CD8-positive, alpha-beta memory T cell (primary cell): ENCODE data around the gene RASD2. TPM values are rescaled to one million over a fixed set of nuclear protein-coding genes. Genes with fewer than 3 reads are reported as not detected.
"Not testable (repeated sequence)": the region's sequence is repeated elsewhere in the genome, so short reads cannot be mapped to it uniquely, and the experiment has no call there.

Experiments
- CTCF ChIA-PET: fragments of 350-600 bp; sonication (Branson Sonifier 250); formaldehyde crosslinking; loops from one replicate; lab custom pipeline; 2021; ENCODE audit warnings: antibody characterized with exemption; lab: Charles Lee
- POLR2A ChIA-PET: fragments of 350-600 bp; sonication (Branson Sonifier 250); formaldehyde crosslinking; loops from one replicate; lab custom pipeline; 2021; ENCODE audit warnings: antibody characterized with exemption; lab: Charles Lee
- DNase-seq, 5 donors: peaks; one replicate each; pipeline versions ENCODE4 v3.0.0 to v3.0.0-alpha.2; 2020 to 2022; ENCODE audit warnings: mixed read lengths in 1 of 5
- H3K27ac ChIP-seq: one replicate; pipeline ENCODE4 v1.7.0; 2013; ENCODE audit warnings: low read depth, mild to moderate bottlenecking, low read length, moderate library complexity
- H3K27me3 ChIP-seq: 2 replicates; pipeline ENCODE4 v1.7.0; 2013; ENCODE audit warnings: low read length, mild to moderate bottlenecking; ENCODE audit not compliant: insufficient read depth, poor library complexity, severe bottlenecking
- H3K36me3 ChIP-seq: 2 replicates; pipeline ENCODE4 v1.7.0; 2013; ENCODE audit warnings: mild to moderate bottlenecking, low read length, moderate library complexity; ENCODE audit not compliant: insufficient read depth
- H3K4me1 ChIP-seq: 2 replicates; pipeline ENCODE4 v1.7.0; 2013; ENCODE audit warnings: mild to moderate bottlenecking, low read length, moderate library complexity; ENCODE audit not compliant: insufficient read depth
- H3K4me3 ChIP-seq: 2 replicates; pipeline ENCODE4 v1.7.0; 2013; ENCODE audit warnings: mild to moderate bottlenecking, low read length
- H3K9me3 ChIP-seq: 2 replicates; pipeline ENCODE4 v1.7.0; 2013; ENCODE audit warnings: mild to moderate bottlenecking, low read length
- H3K27ac Mint-ChIP-seq, 8 donors: one replicate each; pipeline ENCODE4 v1.8.0; 2020 to 2021; ENCODE audit warnings: mixed read lengths in 8 of 8, mild to moderate bottlenecking in 6 of 8, inconsistent platforms in 3 of 8, moderate library complexity in 3 of 8
- H3K27me3 Mint-ChIP-seq, 2 donors: one replicate each; pipeline ENCODE4 v1.8.0; 2020 to 2021; ENCODE audit warnings: mixed read lengths in 2 of 2, mild to moderate bottlenecking in 1 of 2, moderate library complexity in 1 of 2
- H3K36me3 Mint-ChIP-seq, 3 donors: one replicate each; pipeline ENCODE4 v1.8.0; 2020 to 2021; ENCODE audit warnings: mixed read lengths in 3 of 3, inconsistent platforms in 1 of 3, mild to moderate bottlenecking in 1 of 3
- H3K4me1 Mint-ChIP-seq, 3 donors: one replicate each; pipeline ENCODE4 v1.8.0; 2020 to 2021; ENCODE audit warnings: mixed read lengths in 3 of 3, inconsistent platforms in 1 of 3, mild to moderate bottlenecking in 1 of 3
- H3K4me3 Mint-ChIP-seq, 7 donors: one replicate each; pipeline ENCODE4 v1.8.0; 2020 to 2021; ENCODE audit warnings: mixed read lengths in 7 of 7, mild to moderate bottlenecking in 6 of 7, moderate library complexity in 4 of 7, inconsistent platforms in 2 of 7
- H3K9me3 Mint-ChIP-seq, 5 donors: one replicate each; pipeline ENCODE4 v1.8.0; 2020 to 2022; ENCODE audit warnings: mixed read lengths in 5 of 5, mild to moderate bottlenecking in 3 of 5, moderate library complexity in 2 of 5, inconsistent platforms in 1 of 5
- polyA plus RNA-seq: library from polyadenylated mRNA; unstranded; fragments of 300-500 nt; fragmentation: Illumina TruSeq; gene quantifications from one replicate; pipeline ENCODE4 v1.2.3, GENCODE V29; 2021
- total RNA-seq, 2 experiments: library from RNA; stranded (reverse); gene quantifications; one replicate each; pipeline ENCODE4 v1.2.3, GENCODE V29; 2021

The RASD2 gene
- total and polyA plus RNA-seq, 3 experiments from 2014 or later: 0.09 to 0.24 TPM; not detected in 1

DNA sequence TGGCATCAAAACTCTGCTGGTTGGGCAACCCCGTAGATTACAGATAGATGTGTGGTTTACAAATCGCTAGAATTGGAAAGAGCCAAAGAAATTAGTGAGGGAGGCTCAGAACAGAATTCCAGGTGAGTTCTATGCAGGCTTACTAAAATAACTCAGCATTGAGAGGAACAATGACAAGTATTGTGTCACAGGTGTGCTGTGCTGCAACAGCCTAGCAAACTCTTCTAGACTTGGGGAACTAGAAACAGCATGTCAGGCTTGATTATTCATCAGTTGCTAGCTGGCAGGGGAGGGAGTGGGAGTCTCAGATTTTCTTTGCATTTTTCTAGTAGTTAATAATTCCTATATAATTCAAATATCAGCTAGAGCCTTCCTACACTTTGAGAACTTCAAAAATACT is 26.3 kb upstream of the RASD2 start:
- Mint-ChIP-seq H3K36me3 (no peaks in the 10 kb centered on the region), H3K4me1 (no peaks in the 10 kb centered on the region), H3K4me3 (no peak overlapping the region), H3K27ac (no peak overlapping the region), H3K27me3 (peaks cover 10 to 43% of the 10 kb centered on the region in 2 donors), H3K9me3 (no peaks in the 10 kb centered on the region)
- ChIA-PET CTCF (no interaction called here), POLR2A (no interaction called here)
- no peak for DNase-seq
- no peak overlapping the region for H3K27ac ChIP-seq
- H3K9me3 ChIP-seq: no peaks in the 10 kb centered on the region
- H3K36me3 ChIP-seq: no peaks in the 10 kb centered on the region
- H3K4me1 ChIP-seq: no peaks in the 10 kb centered on the region
- peaks cover 5% of the 10 kb centered on the region for H3K27me3 ChIP-seq
- no peak overlapping the region for H3K4me3 ChIP-seq

DNA sequence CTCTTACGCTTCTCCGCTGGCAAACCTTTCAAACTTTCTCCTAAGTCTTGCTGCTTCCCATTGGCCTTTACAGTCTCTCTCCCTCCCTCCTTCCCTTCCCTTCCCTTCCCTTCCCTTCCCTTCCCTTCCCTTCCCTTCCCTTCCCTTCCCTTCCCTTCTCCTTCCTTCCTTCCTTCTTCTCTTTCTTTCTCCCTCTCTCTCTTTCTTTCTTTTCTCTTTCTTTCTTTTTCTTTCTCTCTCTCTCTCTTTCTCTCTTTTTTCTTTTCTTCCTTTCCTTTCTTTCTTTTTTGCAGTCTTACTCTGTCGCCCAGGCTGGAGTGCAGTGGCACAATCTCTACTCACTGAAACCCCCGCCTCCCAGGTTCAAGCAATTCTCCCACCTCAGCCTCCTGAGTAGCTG is 24.7 kb upstream of the RASD2 start:
- H3K4me3 ChIP-seq, H3K9me3 Mint-ChIP-seq, H3K4me3 Mint-ChIP-seq, DNase-seq, H3K4me1 Mint-ChIP-seq, H3K27ac ChIP-seq, H3K9me3 ChIP-seq, POLR2A ChIA-PET, H3K36me3 Mint-ChIP-seq, H3K36me3 ChIP-seq, H3K27ac Mint-ChIP-seq, CTCF ChIA-PET, H3K4me1 ChIP-seq, H3K27me3 ChIP-seq: not testable (repeated sequence)
- peaks cover 14 to 48% of the 10 kb centered on the region in 2 donors for H3K27me3 Mint-ChIP-seq

DNA sequence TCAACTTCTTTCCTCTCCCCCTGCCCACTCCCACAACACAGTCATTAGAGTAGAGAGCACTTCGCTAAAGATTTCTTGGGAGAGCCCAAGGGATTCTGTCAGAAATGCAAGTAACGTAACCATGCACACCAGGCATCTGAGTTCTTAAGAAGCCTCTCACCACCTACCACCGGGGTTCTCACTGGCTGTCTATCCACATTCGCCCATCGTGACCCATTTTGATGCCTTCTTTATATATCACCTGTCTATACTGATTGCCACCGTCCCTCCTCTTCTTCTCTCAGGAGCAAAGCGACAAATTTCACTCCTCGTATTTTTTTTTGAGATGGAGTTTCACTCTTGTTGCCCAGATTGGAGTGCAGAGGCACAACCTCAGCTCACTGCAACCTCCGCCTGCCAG is 23.9 kb upstream of the RASD2 start:
- Mint-ChIP-seq H3K4me1 (no peaks in the 10 kb centered on the region), H3K9me3 (no peaks in the 10 kb centered on the region), H3K27me3 (peaks cover 13 to 51% of the 10 kb centered on the region in 2 donors), H3K27ac (no peak overlapping the region), H3K36me3 (no peaks in the 10 kb centered on the region), H3K4me3 (no peak overlapping the region)
- CTCF ChIA-PET: no interaction called here
- Histone ChIP-seq H3K36me3 (no peaks in the 10 kb centered on the region), H3K27ac (no peak overlapping the region), H3K4me1 (no peaks in the 10 kb centered on the region), H3K27me3 (peaks cover 5% of the 10 kb centered on the region), H3K4me3 (no peak overlapping the region), H3K9me3 (no peaks in the 10 kb centered on the region)
- POLR2A ChIA-PET: no interaction called here
- DNase-seq: no peak

DNA sequence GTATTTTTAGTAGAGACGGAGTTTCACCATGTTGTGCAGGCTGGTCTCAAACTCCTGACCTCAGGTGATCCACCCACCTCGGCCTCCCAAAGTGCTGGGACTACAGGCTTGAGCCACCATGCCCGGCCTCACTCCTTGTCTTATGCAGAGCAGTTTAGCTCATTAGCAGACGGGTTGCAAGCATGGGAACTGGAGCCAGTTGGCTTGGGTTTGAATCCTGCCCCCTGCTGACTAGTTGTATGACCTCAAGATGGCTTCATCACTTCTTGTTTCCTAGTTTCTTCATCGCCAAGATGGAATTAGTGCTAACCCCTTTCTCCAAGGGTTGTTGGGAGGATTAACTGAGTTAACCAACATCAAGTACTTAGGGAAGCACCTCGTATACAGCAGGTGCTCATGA is 23.4 kb upstream of the RASD2 start:
- peaks cover 12 to 54% of the 10 kb centered on the region in 2 donors for H3K27me3 Mint-ChIP-seq
- no peaks in the 10 kb centered on the region for H3K36me3 Mint-ChIP-seq
- Histone ChIP-seq H3K27me3 (peaks cover 5% of the 10 kb centered on the region), H3K36me3 (no peaks in the 10 kb centered on the region), H3K27ac (no peak overlapping the region), H3K9me3 (no peaks in the 10 kb centered on the region), H3K4me1 (no peaks in the 10 kb centered on the region), H3K4me3 (no peak overlapping the region)
- H3K27ac Mint-ChIP-seq: no peak overlapping the region
- no peak for DNase-seq
- POLR2A ChIA-PET: no interaction called here
- no peak overlapping the region for H3K4me3 Mint-ChIP-seq
- H3K4me1 Mint-ChIP-seq: no peaks in the 10 kb centered on the region
- CTCF ChIA-PET: no interaction called here
- no peaks in the 10 kb centered on the region for H3K9me3 Mint-ChIP-seq

- no peak overlapping the region for H3K27ac Mint-ChIP-seq
- Histone ChIP-seq H3K36me3 (no peaks in the 10 kb centered on the region), H3K27me3 (peaks cover 5% of the 10 kb centered on the region), H3K4me1 (no peaks in the 10 kb centered on the region), H3K4me3 (no peak overlapping the region), H3K9me3 (no peaks in the 10 kb centered on the region), H3K27ac (no peak overlapping the region)
- ChIA-PET POLR2A (no interaction called here), CTCF (no interaction called here)
- no peak overlapping the region for H3K4me3 Mint-ChIP-seq
- no peaks in the 10 kb centered on the region for H3K4me1 Mint-ChIP-seq
- H3K36me3 Mint-ChIP-seq: no peaks in the 10 kb centered on the region
- peaks cover 15 to 59% of the 10 kb centered on the region in 2 donors for H3K27me3 Mint-ChIP-seq
- no peaks in the 10 kb centered on the region for H3K9me3 Mint-ChIP-seq
- DNase-seq: no peak
Measured at GRCh38 chr22:35517769-35518530, 22.7 kb upstream of the RASD2 start.

DNA sequence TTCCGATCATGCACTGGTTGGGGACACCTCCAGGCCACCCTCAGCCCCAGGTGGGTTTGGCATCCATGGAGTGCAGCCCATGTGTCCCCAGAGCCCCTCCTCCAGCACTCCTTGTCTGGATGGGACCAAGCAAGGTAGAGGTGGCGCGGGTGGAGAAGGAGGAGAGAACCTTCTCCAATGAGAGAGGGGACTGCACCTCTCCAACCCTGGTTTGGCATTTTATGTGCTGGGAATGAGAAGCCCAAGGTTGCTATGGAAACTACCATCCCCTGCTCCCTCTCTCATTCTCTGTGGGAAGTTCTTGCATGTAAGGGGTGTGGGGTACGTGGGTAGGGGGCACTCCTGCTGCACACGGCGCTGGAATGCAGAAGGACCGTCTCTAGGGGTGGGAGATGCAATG is 21.8 kb upstream of the RASD2 start:
- POLR2A ChIA-PET: no interaction called here
- Mint-ChIP-seq H3K9me3 (no peaks in the 10 kb centered on the region), H3K4me1 (no peaks in the 10 kb centered on the region), H3K27ac (no peak overlapping the region), H3K27me3 (peaks cover 15 to 61% of the 10 kb centered on the region in 2 donors), H3K36me3 (no peaks in the 10 kb centered on the region), H3K4me3 (no peak overlapping the region)
- H3K27me3 ChIP-seq: peaks cover 9% of the 10 kb centered on the region
- no peak for DNase-seq
- no peak overlapping the region for H3K4me3 ChIP-seq
- H3K36me3 ChIP-seq: no peaks in the 10 kb centered on the region
- no peaks in the 10 kb centered on the region for H3K9me3 ChIP-seq
- H3K4me1 ChIP-seq: no peaks in the 10 kb centered on the region
- H3K27ac ChIP-seq: no peak overlapping the region
- CTCF ChIA-PET: no interaction called here

- Mint-ChIP-seq H3K4me3 (no peak overlapping the region), H3K27me3 (peaks cover 15 to 60% of the 10 kb centered on the region in 2 donors), H3K9me3 (no peaks in the 10 kb centered on the region), H3K4me1 (no peaks in the 10 kb centered on the region), H3K36me3 (no peaks in the 10 kb centered on the region), H3K27ac (no peak overlapping the region)
- no peak for DNase-seq
- no peaks in the 10 kb centered on the region for H3K4me1 ChIP-seq
- H3K27ac ChIP-seq: no peak overlapping the region
- no peak overlapping the region for H3K4me3 ChIP-seq
- no peaks in the 10 kb centered on the region for H3K36me3 ChIP-seq
- no peaks in the 10 kb centered on the region for H3K9me3 ChIP-seq
- ChIA-PET CTCF (no interaction called here), POLR2A (interaction anchor here (0.6 kb wide), 2 partner anchors 27 to 381 kb away, joined by 3 to 4 read pairs; no protein-coding TSS in a partner anchor)
- H3K27me3 ChIP-seq: peaks cover 9% of the 10 kb centered on the region
Measured at GRCh38 chr22:35519306-35520000, 21.2 kb upstream of the RASD2 start.

DNA sequence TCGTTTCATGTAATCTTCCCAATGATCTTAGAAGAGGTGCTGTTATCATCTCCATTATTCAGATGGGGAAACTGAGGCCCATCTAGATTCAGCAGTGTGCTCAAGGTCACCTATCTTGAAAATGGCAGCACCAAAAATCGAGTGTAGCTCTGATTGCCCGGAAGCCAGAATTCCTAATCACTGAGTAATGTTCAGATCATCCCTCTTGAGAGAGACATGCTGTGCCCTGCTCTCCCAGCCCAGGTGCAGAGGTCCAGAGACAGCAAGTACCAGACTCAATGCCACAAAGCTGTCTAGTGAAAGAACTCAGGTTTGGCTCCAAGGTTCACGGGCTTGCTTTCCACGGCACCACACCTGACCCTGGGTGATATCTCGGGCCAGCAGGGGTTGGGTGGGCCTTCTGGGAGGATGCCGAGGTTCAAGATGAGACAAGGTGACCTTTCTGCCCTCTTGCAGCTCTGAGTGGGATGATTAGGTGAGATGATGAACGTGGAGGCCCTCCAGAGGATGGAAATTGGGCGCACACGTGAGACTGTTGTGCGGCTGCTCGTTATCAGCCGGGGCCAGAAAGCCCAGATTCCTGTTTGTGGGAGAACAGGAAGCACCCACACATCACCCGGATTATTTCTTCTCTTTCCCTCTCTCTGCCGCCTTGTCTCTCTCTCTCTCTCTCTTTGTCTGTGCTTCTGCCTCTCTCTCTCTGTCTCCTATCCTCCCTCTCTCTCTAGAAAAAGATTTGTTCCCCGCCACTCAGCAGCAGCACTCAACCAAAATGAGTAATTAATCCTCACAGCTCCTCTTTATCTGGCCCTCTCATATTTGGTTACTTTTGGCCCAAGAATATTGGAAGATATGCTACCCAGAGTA is 19.0 kb upstream of the RASD2 start:
- no peak overlapping the region for H3K27ac Mint-ChIP-seq
- H3K36me3 ChIP-seq: no peaks in the 10 kb centered on the region
- H3K4me3 Mint-ChIP-seq: no peak overlapping the region
- no peaks in the 10 kb centered on the region for H3K36me3 Mint-ChIP-seq
- no peaks in the 10 kb centered on the region for H3K9me3 ChIP-seq
- no peak overlapping the region for H3K4me3 ChIP-seq
- no peaks in the 10 kb centered on the region for H3K4me1 Mint-ChIP-seq
- H3K27me3 Mint-ChIP-seq: peaks cover 15 to 58% of the 10 kb centered on the region in 2 donors
- H3K27me3 ChIP-seq: peaks cover 9% of the 10 kb centered on the region
- H3K4me1 ChIP-seq: no peaks in the 10 kb centered on the region
- DNase-seq: no peak
- CTCF ChIA-PET: no interaction called here
- no peak overlapping the region for H3K27ac ChIP-seq
- POLR2A ChIA-PET: no interaction called here
- no peaks in the 10 kb centered on the region for H3K9me3 Mint-ChIP-seq
